Measurements from ENCODE around the gene INSL3.

The INSL3 gene, protein sequence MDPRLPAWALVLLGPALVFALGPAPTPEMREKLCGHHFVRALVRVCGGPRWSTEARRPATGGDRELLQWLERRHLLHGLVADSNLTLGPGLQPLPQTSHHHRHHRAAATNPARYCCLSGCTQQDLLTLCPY

DNA sequence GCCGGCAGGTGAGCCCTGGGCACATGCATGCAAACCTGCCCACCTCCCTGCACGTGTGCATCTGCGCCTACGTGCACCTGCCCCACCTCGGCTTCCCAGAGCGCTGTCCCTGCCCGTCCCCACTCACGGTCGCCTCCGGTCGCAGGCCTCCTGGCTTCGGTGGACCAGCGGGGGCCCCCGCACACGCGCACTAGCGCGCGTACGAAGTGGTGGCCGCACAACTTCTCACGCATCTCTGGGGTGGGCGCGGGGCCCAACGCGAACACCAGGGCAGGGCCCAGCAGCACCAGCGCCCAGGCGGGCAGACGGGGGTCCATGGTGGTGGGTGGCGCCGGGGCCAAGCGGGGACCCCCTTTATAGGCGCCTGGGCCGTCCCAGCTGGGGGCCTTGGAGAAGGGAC lies at the start of gene INSL3:
TSS of gene INSL3 (minus strand) at position 330 of the 400 bp plus-strand sequence. CDS start at position 317, 13 bp downstream.
- DNase-seq: no peak

GRCh38 chr19:17869114-17869608 lies 47.8 kb upstream of the INSL3 start:
- no peak for DNase-seq

GRCh38 chr19:17868669-17869068 lies 47.4 kb upstream of the INSL3 start:
- DNase-seq: no peak

GRCh38 chr19:17866964-17867486 lies 45.7 kb upstream of the INSL3 start:
- DNase-seq: no peak

DNA sequence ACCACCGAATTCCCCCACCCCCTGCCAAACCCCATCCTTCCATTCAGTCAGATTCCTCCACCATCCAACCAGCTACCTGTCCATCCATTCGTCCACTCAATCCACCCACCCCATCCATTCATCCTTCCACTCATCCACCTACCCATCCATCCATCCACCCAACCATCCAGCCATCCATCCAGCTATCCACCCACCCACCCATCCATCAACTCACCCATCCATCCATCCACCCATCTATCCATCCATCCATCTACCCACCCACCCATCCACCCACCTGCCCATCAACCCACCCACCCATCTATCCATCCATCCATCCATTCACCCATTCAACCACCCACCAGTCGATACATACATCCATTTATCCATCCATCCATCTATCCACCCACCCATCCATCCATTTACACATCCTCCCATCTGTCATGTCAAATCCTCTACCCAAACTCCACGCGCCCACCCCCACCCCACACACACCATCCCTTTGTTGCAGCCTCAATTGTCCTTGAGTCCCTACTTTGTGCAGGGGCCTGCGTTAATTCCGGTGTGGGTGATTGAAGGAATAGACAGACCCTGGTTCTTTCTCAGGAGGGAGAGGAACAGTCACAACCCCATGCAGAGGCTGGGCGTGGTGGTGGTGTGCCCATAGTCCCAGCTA lies 45.1 kb upstream of the INSL3 start:
- DNase-seq: no peak

DNA sequence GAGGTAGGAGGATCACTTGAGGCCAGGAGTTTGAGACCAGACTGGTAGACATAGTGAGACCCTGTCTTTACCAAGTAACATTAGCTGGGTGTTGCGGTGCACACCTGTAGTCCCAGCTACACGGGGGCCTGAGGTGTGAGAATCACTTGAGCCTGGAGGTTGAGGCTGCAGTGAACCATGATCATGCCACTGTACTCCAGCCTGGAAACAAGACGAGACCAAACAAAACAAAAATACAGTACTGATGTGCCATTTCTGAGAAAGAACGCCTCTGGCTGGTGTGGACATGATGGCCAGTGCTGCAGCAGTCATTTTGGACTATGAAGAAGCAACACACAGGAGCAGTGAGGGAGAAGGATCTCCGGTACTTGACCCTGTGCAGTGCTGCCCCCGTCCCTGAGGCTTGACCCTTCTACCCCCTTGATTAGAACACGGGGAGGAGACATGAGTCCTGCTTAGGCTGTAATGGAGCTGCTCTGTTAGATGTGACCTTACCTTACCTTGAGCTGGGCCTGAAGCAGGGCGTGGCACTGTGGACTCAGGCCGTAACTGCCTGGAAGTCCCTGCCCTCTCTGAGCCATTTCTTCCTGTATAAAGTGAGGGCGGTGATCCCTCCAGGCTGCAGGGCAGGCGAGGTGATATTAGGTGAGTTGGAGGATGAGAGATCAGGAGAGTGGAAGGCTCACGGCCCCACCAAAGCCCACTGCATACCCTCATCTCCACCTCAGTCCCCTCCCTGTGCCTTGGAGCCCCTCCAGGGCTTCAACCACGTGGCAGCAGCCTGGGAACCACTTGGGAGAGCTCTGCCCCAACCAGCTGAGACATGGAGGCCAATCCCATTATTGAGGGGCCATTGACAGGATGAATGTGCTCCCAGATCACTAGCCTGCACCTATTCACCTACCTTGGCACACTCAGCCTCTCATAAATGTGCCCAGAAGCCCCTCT lies 44.3 kb upstream of the INSL3 start:
- DNase-seq: no peak

GRCh38 chr19:17863520-17864182 lies 42.3 kb upstream of the INSL3 start:
- DNase-seq: no peak

GRCh38 chr19:17862711-17863519 lies 41.6 kb upstream of the INSL3 start:
- no peak for DNase-seq

- DNase-seq: no peak
These were observed 40.5 kb upstream of the INSL3 start for GRCh38 chr19:17861542-17862402.

GRCh38 chr19:17860993-17861360 lies 39.7 kb upstream of the INSL3 start:
- DNase-seq: no peak

GRCh38 chr19:17860331-17860992 lies 39.1 kb upstream of the INSL3 start:
- DNase-seq: no peak

DNA sequence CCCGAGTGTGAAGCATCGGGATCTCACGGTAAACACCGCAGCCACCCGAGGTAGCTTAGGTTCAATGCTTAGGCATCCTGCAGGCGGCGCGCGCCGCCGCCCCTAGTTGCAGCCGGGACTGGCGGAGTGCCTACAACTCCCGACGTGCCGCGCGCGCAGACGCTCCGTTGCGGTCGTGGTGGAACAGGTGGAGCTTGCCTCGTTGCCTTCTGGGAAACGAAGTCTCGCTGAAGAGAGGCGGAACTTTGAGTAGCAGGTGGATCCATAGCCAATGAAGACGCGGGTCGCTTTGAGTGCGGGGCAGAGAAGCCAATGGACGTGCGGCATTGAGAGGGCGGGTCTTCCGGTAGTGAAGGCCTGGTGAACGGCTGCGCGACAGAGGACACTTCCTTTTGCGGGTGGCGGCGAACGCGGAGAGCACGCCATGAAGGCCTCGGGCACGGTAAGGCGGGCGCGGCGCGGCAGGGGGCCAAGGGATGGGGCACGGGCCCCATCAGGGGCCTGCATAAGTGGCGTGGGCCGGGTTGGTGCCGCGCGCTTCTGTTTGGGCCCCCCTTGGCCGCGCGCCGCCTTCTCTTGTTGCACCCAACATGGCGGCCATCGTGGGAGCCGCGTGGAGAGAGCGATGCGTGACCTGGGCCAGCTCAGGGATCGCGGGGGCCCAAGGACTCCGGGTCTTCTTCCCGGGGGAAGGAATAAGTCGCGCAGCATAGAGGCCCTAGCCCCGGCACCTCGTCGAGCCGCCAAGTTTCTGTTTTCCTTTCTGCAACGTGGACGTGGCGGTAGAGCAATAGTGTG lies 38.4 kb upstream of the INSL3 start, which contains the start of gene RPL18A:
TSS of gene RPL18A (plus strand) at position 378 of the 798 bp plus-strand sequence. CDS start at position 425, 47 bp downstream.
- DNase-seq: peak; percentile 99

DNA sequence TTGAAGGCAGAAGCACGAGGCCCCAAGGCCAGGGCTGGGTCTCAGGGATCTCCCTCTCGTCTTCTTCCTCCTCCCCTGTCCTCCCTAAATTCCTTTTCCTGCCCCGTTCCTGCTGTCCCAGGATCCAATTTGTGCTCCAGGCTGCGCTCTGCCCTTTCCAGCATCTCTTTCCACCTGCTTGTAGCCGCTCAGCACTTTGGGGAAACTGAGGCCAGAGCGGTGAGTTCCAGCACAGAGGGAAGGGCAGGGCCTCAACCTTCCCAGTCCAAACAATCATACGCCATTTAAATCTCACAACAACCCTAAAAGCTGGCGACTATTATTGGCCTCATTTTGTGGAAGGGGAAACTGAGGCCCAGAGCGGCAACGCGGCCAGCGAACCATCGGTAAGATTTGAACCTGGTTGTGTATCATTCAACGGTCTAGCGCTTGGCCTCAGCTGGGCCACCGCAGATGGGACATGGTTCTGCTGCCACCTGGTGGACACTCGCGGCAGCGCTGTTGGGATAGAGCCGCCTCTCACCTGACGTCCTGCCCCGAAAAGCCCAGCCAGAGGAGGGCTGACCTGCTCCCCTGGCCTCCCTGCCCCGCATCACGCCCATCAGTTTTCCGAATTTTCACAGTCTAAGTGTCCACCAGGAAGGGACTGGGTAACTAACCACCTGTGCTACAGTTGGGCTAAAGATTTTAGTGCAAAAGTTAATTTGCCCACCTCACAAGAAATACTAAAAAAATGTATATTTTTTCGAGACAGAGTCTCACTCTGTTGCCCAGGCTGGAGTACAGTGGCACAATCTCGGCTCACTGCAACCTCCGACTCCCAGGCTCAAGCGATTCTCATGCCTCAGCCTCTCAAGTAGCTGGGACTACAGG lies 34.2 kb upstream of the INSL3 start:
- peak; percentile 63 for DNase-seq

- no peak for DNase-seq
These were observed 32.7 kb upstream of the INSL3 start for GRCh38 chr19:17854061-17854460.

GRCh38 chr19:17848595-17849292 lies 27.4 kb upstream of the INSL3 start:
- DNase-seq: no peak

DNA sequence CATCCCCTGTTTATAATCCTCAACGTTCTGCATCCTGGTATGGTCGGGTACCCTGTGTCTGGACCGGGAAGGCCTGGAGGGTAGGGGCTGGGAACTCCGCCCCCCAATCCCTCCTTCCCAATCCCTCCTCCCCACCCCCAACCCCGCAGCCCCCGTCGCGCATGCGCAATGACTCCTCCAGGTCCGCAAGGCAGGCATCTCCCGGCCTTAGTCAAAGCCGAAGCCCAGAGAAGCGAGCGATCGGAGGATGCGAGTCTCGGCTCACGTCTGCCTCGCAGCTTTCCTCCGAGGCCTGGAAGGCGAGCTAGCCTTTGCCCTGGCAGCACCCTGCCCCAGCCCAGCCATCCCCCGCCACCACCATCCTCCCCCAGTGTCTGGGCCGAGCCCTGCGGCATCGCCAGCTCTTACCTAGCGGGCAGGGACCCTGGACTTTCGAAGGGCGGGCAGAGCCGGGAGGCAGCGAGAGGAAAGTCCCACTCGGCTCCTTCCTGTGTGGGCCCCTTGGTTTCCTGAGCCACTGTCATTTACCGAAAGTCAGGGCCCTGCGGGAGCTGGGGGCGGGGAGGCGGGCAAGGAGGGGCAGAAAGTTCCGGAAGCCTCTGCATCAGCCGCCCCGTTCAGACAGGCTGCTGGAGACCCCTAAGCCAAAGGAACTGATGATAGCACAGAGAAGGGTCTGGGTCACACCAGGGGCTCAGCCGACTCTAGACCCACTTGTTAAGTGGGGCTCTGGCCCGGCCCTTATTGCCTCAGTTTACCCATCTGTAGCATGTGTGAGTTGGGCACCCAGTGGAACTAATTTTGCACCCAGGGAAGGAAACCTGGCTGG lies 26.4 kb upstream of the INSL3 start, which contains the start of gene JAK3:
TSS of gene JAK3 (minus strand) at position 445 of the 829 bp plus-strand sequence. CDS start 3,565 bp downstream, outside the sequence.
- no peak for DNase-seq

DNA sequence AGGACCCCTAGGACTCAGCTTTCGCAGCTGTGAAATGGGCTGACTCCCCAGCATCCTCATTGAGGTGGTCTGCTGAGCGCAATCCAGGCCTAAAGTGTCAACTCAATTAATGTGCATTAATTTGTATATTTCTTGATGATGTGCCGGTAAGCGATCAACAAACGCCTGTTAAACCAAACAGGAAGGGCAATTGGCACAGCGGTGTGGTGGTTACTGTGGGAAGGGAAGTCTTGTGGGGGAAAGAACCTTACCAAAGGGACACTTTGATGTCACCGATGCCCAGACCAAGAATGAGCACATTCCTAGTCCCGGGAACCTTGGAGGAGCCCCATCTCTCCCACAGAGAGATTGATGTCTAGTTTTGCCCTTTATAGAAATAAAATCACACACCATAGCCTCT lies 24.8 kb upstream of the INSL3 start:
- no peak for DNase-seq
